Measurements from ENCODE around the gene PABPC1L. TPM values are rescaled to one million over a fixed set of nuclear protein-coding genes. Genes with fewer than 3 reads are reported as not detected.

Gene PABPC1L
- total RNA-seq = 10 to 100 TPM; 53.7 to 65.1 TPM

DNA sequence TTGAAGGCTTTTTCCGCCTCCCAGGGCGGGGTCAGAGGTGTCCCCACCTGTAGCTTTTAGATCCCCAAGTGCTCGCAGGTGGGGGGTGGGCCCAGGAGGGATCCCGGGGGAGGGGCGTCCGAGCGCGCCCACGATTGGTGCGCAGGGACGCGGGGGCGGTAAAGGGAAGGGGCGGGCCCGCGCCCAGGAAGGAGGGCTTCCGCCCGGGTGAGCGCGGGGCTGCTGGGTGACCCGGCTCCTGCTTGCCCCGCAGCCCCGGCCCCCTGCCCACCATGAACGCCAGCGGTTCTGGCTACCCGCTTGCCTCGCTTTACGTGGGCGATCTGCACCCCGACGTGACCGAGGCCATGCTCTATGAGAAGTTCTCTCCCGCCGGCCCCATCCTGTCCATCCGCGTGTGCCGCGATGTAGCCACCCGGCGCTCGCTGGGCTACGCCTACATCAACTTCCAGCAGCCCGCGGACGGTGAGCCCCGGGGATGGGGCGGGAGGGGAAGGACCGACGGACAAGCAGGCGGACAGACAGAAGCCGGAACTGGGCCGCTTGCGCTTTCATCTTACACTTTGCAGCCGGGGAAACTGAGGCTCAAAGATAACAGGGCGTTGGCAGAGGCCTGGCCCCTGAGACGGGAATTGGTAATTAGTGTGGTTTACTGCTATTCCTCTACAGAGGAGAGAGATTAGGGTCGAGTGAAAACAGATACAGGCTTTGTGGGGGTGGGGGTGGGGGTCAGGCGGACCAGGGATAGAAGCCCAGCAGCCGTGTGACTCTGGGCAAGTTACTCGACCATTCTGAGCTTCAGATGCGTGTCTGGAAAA is at the start of gene PABPC1L:
Gene PABPC1L, plus strand, starts transcription at position 189 of the 818 bp plus-strand sequence. Its CDS starts 84 bp downstream, at position 273.

DNA sequence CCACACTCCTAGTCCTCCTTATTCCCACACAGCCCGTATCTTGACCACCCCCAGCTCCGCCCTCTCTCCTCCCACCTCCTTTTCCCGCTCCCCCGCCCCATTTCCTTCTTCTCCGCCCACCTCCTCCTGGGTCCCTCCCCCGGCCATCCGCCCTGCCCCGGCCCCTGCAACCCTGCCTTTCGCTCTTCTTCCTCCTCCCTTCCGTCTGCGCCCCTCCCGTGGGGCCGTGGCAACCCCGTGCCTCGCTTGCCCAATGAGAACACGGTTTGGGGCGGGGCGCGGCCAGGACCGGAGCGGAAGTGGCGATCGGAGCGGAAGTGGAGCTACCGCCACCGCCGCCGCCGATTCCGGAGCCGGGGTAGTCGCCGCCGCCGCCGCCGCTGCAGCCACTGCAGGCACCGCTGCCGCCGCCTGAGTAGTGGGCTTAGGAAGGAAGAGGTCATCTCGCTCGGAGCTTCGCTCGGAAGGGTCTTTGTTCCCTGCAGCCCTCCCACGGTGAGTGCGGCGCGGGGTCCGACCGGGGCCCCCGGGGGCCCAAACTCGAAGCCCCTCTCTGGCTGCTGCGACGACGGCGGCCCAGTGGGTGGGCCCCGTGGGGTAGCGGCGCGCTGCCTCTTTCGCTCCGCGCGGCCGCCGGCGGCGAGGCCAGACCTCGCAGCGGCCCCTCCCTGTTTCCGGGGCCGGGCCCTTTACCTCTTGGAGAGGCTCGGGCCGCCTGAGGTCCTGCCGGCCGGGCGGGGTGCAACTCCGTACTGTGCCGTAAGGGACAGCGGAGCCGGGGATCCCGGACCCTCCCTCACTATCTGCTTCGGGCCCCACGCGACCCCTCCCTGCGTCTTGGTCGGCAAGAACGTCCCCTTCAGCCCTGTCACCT is 24.2 kb upstream of the PABPC1L start, which contains the start of gene YWHAB:
Gene YWHAB, plus strand, starts transcription at position 314 of the 874 bp plus-strand sequence. CDS start 15,829 bp downstream, outside the sequence.

GRCh38 chr20:44960103-44960852 is 50.4 kb downstream of the PABPC1L start, which contains the start of gene TOMM34:
TOMM34 (minus strand) TSS chr20:44960397; CDS start chr20:44960333, 64 bp downstream.

GRCh38 chr20:44966030-44966961 is 56.4 kb downstream of the PABPC1L start, which contains the start of gene STK4:
STK4 (plus strand) TSS chr20:44966512; CDS start chr20:44966569, 57 bp downstream.

Other genes starting within 250 kb of the PABPC1L start
- not detected for gene CCN5, start 194.7 kb upstream of the PABPC1L start, total RNA-seq
- gene KCNK15, start 164.2 kb upstream of the PABPC1L start, total RNA-seq = not detected
- not detected for gene RIMS4, start 99.5 kb upstream of the PABPC1L start, total RNA-seq
- 100 to 1,000 TPM; 270 to 282 TPM for gene YWHAB, start 24.4 kb upstream of the PABPC1L start, total RNA-seq
- gene TOMM34, start 50.3 kb downstream of the PABPC1L start, total RNA-seq = 10 to 100 TPM; 14.0 to 14.5 TPM
- gene STK4, start 56.5 kb downstream of the PABPC1L start, total RNA-seq = 100 to 1,000 TPM; 195 to 201 TPM
- gene KCNS1, start 191.1 kb downstream of the PABPC1L start, total RNA-seq = under 1 TPM; 0.12 to 0.13 TPM
- gene WFDC5, start 205.1 kb downstream of the PABPC1L start, total RNA-seq = not detected
- not detected for gene WFDC12, start 214.4 kb downstream of the PABPC1L start, total RNA-seq